ENCODE measurements around the gene DEPDC4.
"Not testable (repeated sequence)": the region's sequence is repeated elsewhere in the genome, so short reads cannot be mapped to it uniquely, and the experiment has no call there.

The DEPDC4 gene

GRCh38 chr12:100229876-100230275 is 37.0 kb downstream of the DEPDC4 start:
- TF ChIP-seq CTCF (IDR thresholded peaks at IDR 0.05), result no peak
- Histone ChIP-seq H3K4me3 (ENCODE audit: low read depth in 1 of 2, low read length in 1 of 2) (no peak overlapping the region), H3K9me3 (no peaks in the 10 kb centered on the region), H3K27me3 (no peaks in the 10 kb centered on the region), H3K36me3 (peaks cover 10% of the 10 kb centered on the region), H3K27ac (no peak overlapping the region), H3K4me1 (ENCODE audit: control insufficient read depth in 1 of 2, insufficient read depth in 1 of 2, low read depth in 1 of 2, low read length in 1 of 2) (peaks cover 3 to 8% of the 10 kb centered on the region in 2 experiments)

GRCh38 chr12:100229036-100229635 is 37.7 kb downstream of the DEPDC4 start:
- Histone ChIP-seq H3K27me3 (no peaks in the 10 kb centered on the region), H3K27ac (no peak overlapping the region), H3K9me3 (no peaks in the 10 kb centered on the region), H3K36me3 (peaks cover 17% of the 10 kb centered on the region), H3K4me3 (ENCODE audit: low read depth in 1 of 2, low read length in 1 of 2) (no peak overlapping the region), H3K4me1 (ENCODE audit: control insufficient read depth in 1 of 2, insufficient read depth in 1 of 2, low read depth in 1 of 2, low read length in 1 of 2) (peaks cover 3 to 8% of the 10 kb centered on the region in 2 experiments)
- TF ChIP-seq CTCF (IDR thresholded peaks at IDR 0.05), result no peak

- peaks cover 37% of the 10 kb centered on the region for H3K36me3 ChIP-seq
- no peaks in the 10 kb centered on the region for H3K27me3 ChIP-seq
- no peak overlapping the region for H3K27ac ChIP-seq
- H3K4me1 ChIP-seq (ENCODE audit: control insufficient read depth in 1 of 2, insufficient read depth in 1 of 2, low read depth in 1 of 2, low read length in 1 of 2), result peaks cover 3 to 8% of the 10 kb centered on the region in 2 experiments
- no peaks in the 10 kb centered on the region for H3K9me3 ChIP-seq
- no peak for TF ChIP-seq CTCF (IDR thresholded peaks at IDR 0.05)
- no peak overlapping the region for H3K4me3 ChIP-seq (ENCODE audit: low read depth in 1 of 2, low read length in 1 of 2)
Measured at GRCh38 chr12:100225491-100225890, 41.4 kb downstream of the DEPDC4 start.

GRCh38 chr12:100222173-100222572 is 44.7 kb downstream of the DEPDC4 start:
- not testable (repeated sequence) for H3K27ac ChIP-seq; H3K4me1 ChIP-seq (ENCODE audit: control insufficient read depth in 1 of 2, insufficient read depth in 1 of 2, low read depth in 1 of 2, low read length in 1 of 2); H3K27me3 ChIP-seq; H3K4me3 ChIP-seq (ENCODE audit: low read depth in 1 of 2, low read length in 1 of 2); H3K9me3 ChIP-seq
- H3K36me3 ChIP-seq, result peaks cover 60% of the 10 kb centered on the region

- Histone ChIP-seq H3K4me1 (ENCODE audit: control insufficient read depth in 1 of 2, insufficient read depth in 1 of 2, low read depth in 1 of 2, low read length in 1 of 2) (no peaks in the 10 kb centered on the region), H3K4me3 (ENCODE audit: low read depth in 1 of 2, low read length in 1 of 2) (no peak overlapping the region), H3K36me3 (peaks cover 60% of the 10 kb centered on the region), H3K27ac (no peak overlapping the region), H3K27me3 (no peaks in the 10 kb centered on the region), H3K9me3 (no peaks in the 10 kb centered on the region)
- no peak for TF ChIP-seq CTCF (IDR thresholded peaks at IDR 0.05)
Measured at GRCh38 chr12:100221523-100221922, 45.4 kb downstream of the DEPDC4 start.

GRCh38 chr12:100219328-100220109 is 47.4 kb downstream of the DEPDC4 start:
- peaks cover 0 to 7% of the 10 kb centered on the region in 2 experiments for H3K4me1 ChIP-seq (ENCODE audit: control insufficient read depth in 1 of 2, insufficient read depth in 1 of 2, low read depth in 1 of 2, low read length in 1 of 2)
- peaks cover 51% of the 10 kb centered on the region for H3K36me3 ChIP-seq
- TF ChIP-seq CTCF (IDR thresholded peaks at IDR 0.05), result no peak
- H3K27ac ChIP-seq, result no peak overlapping the region
- H3K9me3 ChIP-seq, result no peaks in the 10 kb centered on the region
- H3K4me3 ChIP-seq (ENCODE audit: low read depth in 1 of 2, low read length in 1 of 2), result no peak overlapping the region
- H3K27me3 ChIP-seq, result no peaks in the 10 kb centered on the region
